Activated T-cell treated with anti-CD3 and anti-CD28 coated beads, Interleukin-2, amount 50 U/mL, for 1 hour (primary cell): ENCODE data around the gene POU2F3.
A peak's percentile ranks its signal among the peaks of the same experiment; 100 is the strongest.

Experiments
- DNase-seq: peaks from one replicate; pipeline ENCODE4 v3.0.0-alpha.2; 2020

Gene POU2F3

DNA sequence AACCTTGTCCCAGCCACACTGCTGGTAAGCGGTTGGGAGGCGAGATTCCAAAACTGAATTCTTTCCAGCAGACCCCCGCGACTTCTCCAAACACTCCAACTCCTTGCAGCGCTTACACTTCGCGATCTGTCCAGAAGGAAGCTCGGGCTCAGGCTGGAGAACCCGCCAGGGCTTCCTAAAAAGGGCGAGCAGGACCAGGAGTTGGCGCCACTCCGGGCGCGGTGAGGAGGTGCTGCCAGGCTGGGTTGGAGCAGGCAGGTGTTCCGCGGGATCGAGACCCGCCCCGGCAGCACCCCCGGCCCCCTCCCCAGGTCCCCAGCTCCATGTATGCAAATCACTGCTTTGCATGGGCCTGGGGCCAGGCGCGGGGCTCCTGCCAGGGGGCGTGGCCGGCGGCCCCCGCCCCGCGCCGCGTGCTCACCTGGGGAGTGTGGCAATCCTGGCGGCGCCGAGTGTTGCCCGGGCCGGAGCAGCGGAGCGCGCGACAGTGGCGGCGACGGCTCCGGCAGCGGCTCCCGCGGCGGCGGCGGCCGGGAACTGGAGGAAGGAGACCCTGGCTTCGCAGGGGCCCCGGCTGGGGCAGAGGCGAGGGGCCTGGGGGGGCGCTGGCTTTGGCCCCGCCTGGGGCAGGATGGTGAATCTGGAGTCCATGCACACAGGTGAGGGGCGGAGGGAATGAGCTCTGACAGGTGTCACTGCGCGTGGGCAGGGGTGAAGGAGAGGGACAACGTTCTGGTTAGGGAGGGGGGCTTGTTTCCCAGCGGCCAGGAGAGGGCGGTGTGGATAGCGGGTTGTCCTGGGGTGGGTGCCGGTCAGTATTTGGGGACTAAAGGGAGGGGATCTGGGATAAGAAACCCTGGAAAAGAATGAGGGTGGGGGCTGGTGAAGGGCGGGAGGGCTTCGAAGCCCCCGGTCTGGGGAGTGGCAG lies at the start of gene POU2F3:
POU2F3 (plus strand) TSS at position 428 of the 928 bp plus-strand sequence; CDS start at position 632, 204 bp downstream.
- DNase-seq, result no peak

- no peak for DNase-seq
These were observed 48.9 kb upstream of the POU2F3 start for GRCh38 chr11:120191058-120191457.

DNA sequence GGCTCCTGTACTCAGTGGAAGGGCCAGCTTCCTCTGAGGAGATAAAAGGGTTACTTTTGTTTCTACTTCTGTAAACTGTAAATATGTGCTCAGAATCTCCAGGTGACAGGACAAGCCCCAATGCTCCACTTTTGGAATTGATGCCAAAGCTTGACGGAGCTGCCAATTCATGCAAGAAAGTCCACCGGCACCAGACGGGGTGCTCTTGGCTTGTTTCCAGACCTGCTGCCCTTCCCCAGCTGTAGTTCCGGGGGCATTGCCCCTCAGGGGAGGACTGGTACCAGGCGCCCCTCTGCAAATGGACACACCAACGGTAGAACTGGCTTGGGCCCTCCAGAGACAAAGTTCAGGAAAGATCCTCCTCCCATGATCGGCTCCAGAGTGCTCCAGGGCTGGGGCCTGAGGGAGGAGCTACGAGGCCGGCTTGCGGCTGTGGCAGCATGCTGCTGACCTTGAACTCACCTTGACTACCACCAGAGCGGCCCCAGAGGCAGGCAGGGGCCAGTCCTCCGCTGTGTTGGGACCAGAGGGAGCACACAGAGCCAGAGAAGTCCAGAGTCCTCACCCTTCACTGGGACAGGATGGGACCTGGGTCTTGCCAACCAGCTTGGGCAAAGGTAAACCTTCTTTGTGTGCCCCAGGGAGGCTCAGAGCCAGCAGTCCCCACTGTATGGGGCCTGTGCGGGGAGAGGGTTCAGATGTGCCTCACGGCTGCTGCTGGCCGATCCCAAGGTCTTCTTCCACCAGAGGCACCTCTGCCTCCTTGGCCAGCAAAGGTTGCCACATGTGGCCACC lies 46.9 kb upstream of the POU2F3 start:
- no peak for DNase-seq

- DNase-seq, result no peak
These were observed 45.8 kb upstream of the POU2F3 start for GRCh38 chr11:120194166-120194565.

DNA sequence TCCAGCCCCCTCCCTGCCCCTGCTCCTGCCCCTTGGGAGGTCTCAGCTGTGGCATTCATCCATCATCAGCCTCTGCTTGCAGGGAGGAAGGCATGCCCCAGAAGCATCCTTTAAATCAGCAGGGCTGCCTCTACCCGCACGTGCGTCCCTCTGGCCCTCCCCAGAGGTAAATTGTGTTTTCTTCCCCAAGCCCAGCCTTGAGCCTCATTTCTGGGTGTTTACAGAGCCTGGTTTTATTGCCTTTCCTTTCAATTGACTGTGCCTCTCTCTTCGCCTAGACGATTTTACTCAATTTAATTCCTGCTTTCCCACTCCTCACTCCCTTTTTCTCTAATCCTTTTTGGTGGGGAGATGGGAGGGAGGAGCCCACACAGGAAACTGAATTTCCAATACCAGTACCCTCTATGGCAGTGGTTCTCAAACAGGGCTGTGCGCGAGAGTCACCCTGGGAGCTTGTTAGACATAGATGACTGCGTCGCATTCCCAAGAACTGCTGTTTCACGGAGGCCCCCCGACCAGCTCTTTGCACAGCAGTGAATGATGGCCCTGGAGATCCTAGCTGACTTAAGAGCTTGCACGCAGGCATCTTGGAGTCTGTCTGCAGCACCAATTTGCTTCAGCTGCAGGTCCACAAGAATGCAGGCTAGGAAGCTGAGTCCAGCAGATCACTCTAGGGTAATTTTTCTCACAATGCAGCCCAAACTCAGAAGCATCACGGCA lies 44.2 kb upstream of the POU2F3 start:
- no peak for DNase-seq

- no peak for DNase-seq
These were observed 43.1 kb upstream of the POU2F3 start for GRCh38 chr11:120196826-120197225.

- no peak for DNase-seq
These were observed 42.6 kb upstream of the POU2F3 start for GRCh38 chr11:120197251-120197891.

GRCh38 chr11:120197977-120198376 lies 42.0 kb upstream of the POU2F3 start:
- no peak for DNase-seq

- no peak for DNase-seq
These were observed 41.5 kb upstream of the POU2F3 start for GRCh38 chr11:120198403-120198786.

- DNase-seq, result no peak
These were observed 41.0 kb upstream of the POU2F3 start for GRCh38 chr11:120198787-120199469.

- no peak for DNase-seq
These were observed 40.3 kb upstream of the POU2F3 start for GRCh38 chr11:120199613-120200012.

DNA sequence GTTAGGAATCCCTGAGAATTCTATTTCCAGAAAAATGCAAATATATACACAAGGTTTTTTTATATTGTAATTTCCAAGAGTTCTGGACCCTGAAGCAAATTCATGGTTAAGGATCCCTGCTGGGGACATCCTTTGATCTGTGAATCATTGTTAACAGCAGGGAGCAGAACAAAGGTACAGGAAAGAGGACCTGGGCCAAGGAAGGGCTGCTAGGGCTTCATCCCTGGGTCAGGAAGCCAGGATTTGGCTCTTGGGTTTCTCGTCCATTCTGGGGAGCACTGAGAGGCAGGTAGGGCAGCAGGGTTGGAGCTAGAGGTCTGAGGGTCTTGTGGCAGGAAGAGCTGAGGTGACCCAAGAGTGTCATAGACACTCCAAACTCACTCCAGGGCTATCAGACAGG lies 39.3 kb upstream of the POU2F3 start:
- no peak for DNase-seq

DNA sequence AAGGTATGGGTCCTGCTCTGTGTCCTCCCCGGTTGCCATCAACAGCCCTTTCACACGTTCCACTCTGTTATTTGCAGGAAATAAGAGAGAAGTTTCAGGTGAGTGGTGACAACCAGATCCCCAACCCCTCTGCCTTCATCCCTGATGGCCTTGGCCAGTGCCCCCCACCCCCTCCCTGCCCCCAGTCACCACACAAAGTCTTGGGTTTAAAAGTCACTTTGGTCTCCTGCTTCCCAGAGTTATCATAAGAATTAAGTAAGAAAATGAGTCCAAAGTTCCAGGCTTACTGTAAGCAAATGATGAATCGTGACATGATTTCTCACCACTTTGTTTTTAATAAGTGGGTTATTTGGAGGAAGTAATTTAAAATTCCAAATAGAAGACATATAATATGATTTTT lies 38.3 kb upstream of the POU2F3 start:
- no peak for DNase-seq

DNA sequence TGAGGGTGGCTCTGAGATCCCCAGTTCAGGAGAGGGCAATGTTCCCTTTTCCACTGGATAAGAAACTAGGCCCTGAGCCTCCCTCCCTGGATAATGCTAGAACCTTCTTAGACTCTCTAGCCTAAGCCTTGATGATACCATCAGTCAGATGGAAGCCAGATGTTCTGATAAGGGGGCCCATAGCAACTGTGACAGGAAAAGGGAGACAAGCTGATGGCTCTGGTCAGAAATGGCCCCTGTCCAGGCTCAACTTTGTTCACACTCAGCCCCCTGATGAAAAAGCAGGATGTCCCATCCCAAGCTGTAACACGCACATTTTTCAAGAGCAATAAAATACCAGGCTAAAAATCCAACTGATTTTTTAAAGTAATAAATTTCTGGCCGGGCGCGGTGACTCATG lies 36.3 kb upstream of the POU2F3 start:
- DNase-seq, result no peak

- DNase-seq, result no peak
These were observed 34.3 kb upstream of the POU2F3 start for GRCh38 chr11:120205596-120206161.

DNA sequence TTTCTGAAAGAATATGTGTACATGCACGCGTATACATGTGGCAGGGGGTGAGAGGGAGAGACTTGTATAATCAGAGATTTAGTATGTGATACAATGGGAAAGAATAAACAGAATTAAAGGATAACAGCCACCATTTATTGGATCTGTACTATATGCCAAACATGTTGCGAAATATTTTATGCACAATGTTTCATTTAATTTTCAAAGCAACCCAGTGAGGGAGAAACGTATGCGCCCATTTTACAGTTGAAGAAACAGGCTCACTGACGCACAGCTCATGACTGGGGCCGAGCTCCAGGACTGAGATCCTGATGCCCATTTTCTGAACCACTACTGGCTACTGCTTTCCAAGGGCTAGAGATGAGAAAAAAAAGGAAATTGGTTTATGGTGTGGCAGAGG lies 32.4 kb upstream of the POU2F3 start:
- no peak for DNase-seq

- no peak for DNase-seq
These were observed 31.9 kb upstream of the POU2F3 start for GRCh38 chr11:120208001-120208441.

- DNase-seq, result no peak
These were observed 31.2 kb upstream of the POU2F3 start for GRCh38 chr11:120208777-120209176.

DNA sequence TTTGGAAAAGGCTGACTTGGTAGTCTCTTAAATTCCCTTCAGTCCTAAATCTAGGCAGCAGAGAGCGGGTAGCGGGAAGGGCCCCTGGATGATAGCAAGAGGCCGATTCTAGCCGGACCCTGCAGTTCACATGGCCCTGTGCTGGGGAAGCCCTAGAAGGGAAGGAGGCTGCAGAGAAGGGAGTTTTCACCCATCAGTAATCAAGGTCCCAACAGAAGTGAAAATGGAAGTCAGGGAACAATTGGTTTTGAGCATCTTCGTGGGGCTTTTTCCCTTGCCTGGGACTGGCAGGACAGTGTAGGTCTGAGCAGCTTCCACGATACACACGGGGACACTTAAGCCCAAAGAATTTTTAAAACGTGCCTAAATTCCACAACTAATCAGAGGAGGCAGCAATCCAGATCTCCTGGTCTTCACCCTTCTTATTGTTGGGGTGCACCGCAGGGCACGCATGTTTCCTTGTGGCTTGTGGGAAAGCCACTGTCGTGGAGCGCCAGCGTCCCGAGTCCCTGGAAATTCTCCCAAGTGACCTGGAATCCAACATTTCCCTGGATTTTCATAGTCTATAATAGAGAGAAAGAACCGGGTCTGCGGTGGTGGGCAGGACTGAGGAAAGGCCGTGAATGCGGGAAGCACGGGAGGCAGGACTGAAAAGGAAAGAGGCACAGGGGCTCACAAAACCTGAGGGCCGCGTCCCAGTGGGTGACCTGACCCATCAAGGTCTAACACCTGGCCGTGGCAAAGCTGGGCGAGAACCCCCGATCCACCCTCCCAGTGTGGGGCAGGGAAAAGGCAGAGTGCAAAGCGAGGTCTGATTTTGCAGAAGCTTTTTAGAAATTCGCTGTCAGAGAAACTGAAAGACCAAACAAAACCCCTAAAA lies 30.0 kb upstream of the POU2F3 start:
- peak; percentile 24 for DNase-seq
